HepG2 (cell line): ENCODE results near the gene TPTE.
"Not testable (repeated sequence)": the region's sequence is repeated elsewhere in the genome, so short reads cannot be mapped to it uniquely, and the experiment has no call there.

ENCODE experiments used
- ARNT ChIP-seq: fragments of 450-650 bp; IDR thresholded peaks from 2 replicates; pipeline ENCODE4 v1.6.1; 2017
- CEBPB ChIP-seq: IDR thresholded peaks from 2 replicates; pipeline ENCODE4 v1.6.1; 2011; ENCODE audit warnings: low read depth, low read length, improper control_type of control experiment, borderline replicate concordance
- CTCF ChIP-seq: sonication (generic); formaldehyde crosslinking; IDR thresholded peaks from 2 replicates; pipeline ENCODE4 v1.5.0; 2020; ENCODE audit warnings: mild to moderate bottlenecking, missing genetic modification reagents, moderate library complexity
- ELK4 ChIP-seq: sonication (generic); formaldehyde crosslinking; IDR thresholded peaks from 2 replicates; pipeline ENCODE4 v1.9.0; 2021; ENCODE audit warnings: missing genetic modification reagents, borderline replicate concordance
- ETV6 ChIP-seq: sonication (generic); formaldehyde crosslinking; conservative IDR thresholded peaks from 2 replicates; pipeline ENCODE4 v1.4.0; 2020; ENCODE audit warnings: missing genetic modification reagents
- EZH2 ChIP-seq: conservative IDR thresholded peaks from 2 replicates; pipeline ENCODE4 v1.6.1; 2012; ENCODE audit warnings: mild to moderate bottlenecking, low read depth, low read length, moderate library complexity
- HDAC1 ChIP-seq: sonication (generic); formaldehyde crosslinking; IDR thresholded peaks from 2 replicates; pipeline ENCODE4 v1.5.1; 2020; ENCODE audit warnings: mild to moderate bottlenecking, missing genetic modification reagents
- HDAC6 ChIP-seq: fragments of 200-600 bp; sonication (generic); IDR thresholded peaks from 2 replicates; pipeline ENCODE4 v1.7.0; 2017; ENCODE audit warnings: mild to moderate bottlenecking, antibody characterized with exemption, low read length, low read depth
- KLF13 ChIP-seq: sonication (generic); formaldehyde crosslinking; IDR thresholded peaks from 2 replicates; pipeline ENCODE4 v1.4.0; 2020; ENCODE audit warnings: mild to moderate bottlenecking, missing genetic modification reagents
- MXI1 ChIP-seq: IDR thresholded peaks from 3 replicates; pipeline ENCODE4 v1.6.1; 2012; ENCODE audit warnings: low read depth, low read length, inconsistent platforms, borderline replicate concordance
- USF2 ChIP-seq, 2 experiments: sonication (generic) in 1 of 2; formaldehyde crosslinking in 1 of 2; IDR thresholded peaks; 2 replicates each; pipeline versions ENCODE4 v1.5.1 to v1.6.1; 2011 to 2020; ENCODE audit warnings: borderline replicate concordance in 1 of 2, low read depth in 1 of 2, low read length in 1 of 2, mild to moderate bottlenecking in 1 of 2, missing genetic modification reagents in 1 of 2, moderate library complexity in 1 of 2
- ZNF737 ChIP-seq: sonication (generic); formaldehyde crosslinking; IDR thresholded peaks from 2 replicates; pipeline ENCODE4 v1.5.0; 2020; ENCODE audit warnings: missing genetic modification reagents, mild to moderate bottlenecking, borderline replicate concordance
- ZNF784 ChIP-seq: sonication (generic); formaldehyde crosslinking; IDR thresholded peaks from 2 replicates; pipeline ENCODE4 v1.5.1; 2020; ENCODE audit warnings: missing genetic modification reagents, mild to moderate bottlenecking, borderline replicate concordance

GRCh38 chr21:10517904-10518303 is 3.5 kb upstream of the TPTE start:
- not testable (repeated sequence) for TF ChIP-seq ELK4 (CRISPR knock-in tag); KLF13; ARNT; MXI1; USF2 (IDR thresholded peaks at IDR 0.05; ENCODE audit: low read depth, low read length); USF2 (CRISPR knock-in tag; IDR thresholded peaks at IDR 0.05; ENCODE audit: borderline replicate concordance); EZH2; ETV6 (CRISPR knock-in tag); ZNF737 (CRISPR knock-in tag); HDAC1 (CRISPR knock-in tag); CTCF (CRISPR knock-in tag); HDAC6; ZNF784 (CRISPR knock-in tag); CEBPB
